Upper lobe of left lung (tissue), 6 donors: Measurements from ENCODE around the gene KRTAP5-3. TPM values are rescaled to one million over a fixed set of nuclear protein-coding genes. Genes with fewer than 3 reads are reported as not detected.

Experiments used
- ATAC-seq, 2 donors: fragments of 200-7000 bp; cut with Tn5 transposase; one replicate each; pipeline ENCODE4 v1.9.1; 2022; ENCODE audit warnings: mild to moderate bottlenecking in 2 of 2, moderate library complexity in 2 of 2; ENCODE audit not compliant: low FRiP score in 2 of 2
- DNase-seq, 2 donors: peaks; one replicate each; pipeline ENCODE4 v3.0.0-alpha.2; 2019 to 2020
- H3K27ac ChIP-seq, 4 donors: fragments of 200-600 bp; sonication (generic); one replicate each; pipeline ENCODE4 v1.5.1; 2016 to 2019
- H3K27me3 ChIP-seq, 4 donors: fragments of 200-600 bp; sonication (generic); one replicate each; pipeline ENCODE4 v1.5.1; 2017 to 2019
- H3K36me3 ChIP-seq, 4 donors: fragments of 200-600 bp; sonication (generic); one replicate each; pipeline ENCODE4 v1.5.1; 2016 to 2019
- H3K4me1 ChIP-seq, 4 donors: fragments of 200-600 bp; sonication (generic); one replicate each; pipeline ENCODE4 v1.5.1; 2018 to 2019
- H3K4me3 ChIP-seq, 4 donors: fragments of 200-600 bp; sonication (generic); one replicate each; pipeline ENCODE4 v1.5.1; 2017 to 2019; ENCODE audit warnings: mild to moderate bottlenecking in 2 of 4, moderate library complexity in 1 of 4
- H3K9me3 ChIP-seq, 4 donors: fragments of 200-600 bp; sonication (generic); one replicate each; pipeline ENCODE4 v1.5.1; 2018 to 2019
- EP300 ChIP-seq, 4 donors: sonication (generic); formaldehyde crosslinking; IDR thresholded peaks; one replicate each; pipeline ENCODE4 v1.5.1; 2017; ENCODE audit warnings: antibody characterized with exemption in 4 of 4, control low read depth in 2 of 4
- POLR2A ChIP-seq, 4 donors: fragments of 450-650 bp; IDR thresholded peaks; one replicate each; pipeline ENCODE4 v1.5.1; 2016 to 2017; ENCODE audit warnings: antibody characterized with exemption in 4 of 4, mild to moderate bottlenecking in 2 of 4
- POLR2AphosphoS5 ChIP-seq, 2 donors: sonication (generic); formaldehyde crosslinking; IDR thresholded peaks; one replicate each; pipeline ENCODE4 v1.5.1; 2017; ENCODE audit warnings: antibody characterized with exemption in 2 of 2
- WGBS, 2 donors: methylation state at CpG; one replicate each; pipeline ENCODE4 v1.1.5; 2017 to 2018; 5-methylcytosine and 5-hydroxymethylcytosine counted together
- total RNA-seq, 6 donors: library from RNA; depleted of rRNA in 4 of 6; stranded (reverse); fragments of >200 nt in 4 of 6; gene quantifications; one replicate each; pipeline versions ENCODE4 v1.1.0 to v1.2.1, GENCODE V29; 2016 to 2021
- TF ChIP-seq, protein P1 (sequence below), 6 experiments: fragments of 450-650 bp in 4 of 6; fragments of 200-600 bp in 2 of 6; sonication (generic) in 2 of 6; IDR thresholded peaks; one replicate each; pipeline ENCODE4 v1.5.1; 2016 to 2019; ENCODE audit warnings: antibody characterized with exemption in 6 of 6
- donor health status: DM: no; HTN: no; CAD: no; lungs with moderate emphysema.
- donor health status: DM: no; HTN: yes; CAD: no; lungs with severe emphysema.

Gene KRTAP5-3, protein sequence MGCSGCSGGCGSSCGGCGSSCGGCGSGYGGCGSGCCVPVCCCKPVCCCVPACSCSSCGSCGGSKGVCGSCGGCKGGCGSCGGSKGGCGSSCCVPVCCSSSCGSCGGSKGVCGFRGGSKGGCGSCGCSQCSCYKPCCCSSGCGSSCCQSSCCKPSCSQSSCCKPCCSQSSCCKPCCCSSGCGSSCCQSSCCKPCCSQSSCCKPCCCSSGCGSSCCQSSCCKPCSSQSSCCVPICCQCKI
- total RNA-seq: not detected

DNA sequence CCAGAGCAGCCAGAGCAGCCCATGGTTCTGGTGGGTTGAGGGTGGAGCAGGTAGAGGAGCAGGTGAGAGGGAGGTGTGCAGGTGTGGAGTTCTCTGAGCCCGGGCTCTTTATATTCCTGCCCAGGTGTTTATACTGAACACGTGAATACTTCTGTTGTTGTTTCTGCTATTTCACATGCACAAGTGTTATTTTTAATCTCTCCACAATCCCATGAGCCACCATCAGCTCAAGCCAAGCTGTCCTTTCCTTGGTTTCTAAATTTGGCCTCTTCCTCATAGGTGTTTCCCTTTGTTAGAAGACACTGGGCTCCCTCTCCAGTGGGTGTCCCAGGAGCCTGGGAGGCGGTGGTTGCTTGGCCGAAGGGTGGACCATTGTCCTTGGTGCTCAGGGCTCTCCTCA is at the start of gene KRTAP5-3:
KRTAP5-3 (minus strand) TSS at position 101 of the 400 bp plus-strand sequence; CDS start at position 23, 78 bp downstream.
- H3K4me1 ChIP-seq: no peaks in the 10 kb centered on the region
- no peaks in the 10 kb centered on the region for H3K36me3 ChIP-seq
- no peaks in the 10 kb centered on the region for H3K27me3 ChIP-seq
- ATAC-seq (no peak), DNase-seq (no peak)
- H3K4me3 ChIP-seq: no peak within 1 kb of the TSS
- no peaks in the 10 kb centered on the region for H3K9me3 ChIP-seq
- TF ChIP-seq POLR2AphosphoS5 (IDR thresholded peaks at IDR 0.05): no peak
- TF ChIP-seq, protein P1, sequence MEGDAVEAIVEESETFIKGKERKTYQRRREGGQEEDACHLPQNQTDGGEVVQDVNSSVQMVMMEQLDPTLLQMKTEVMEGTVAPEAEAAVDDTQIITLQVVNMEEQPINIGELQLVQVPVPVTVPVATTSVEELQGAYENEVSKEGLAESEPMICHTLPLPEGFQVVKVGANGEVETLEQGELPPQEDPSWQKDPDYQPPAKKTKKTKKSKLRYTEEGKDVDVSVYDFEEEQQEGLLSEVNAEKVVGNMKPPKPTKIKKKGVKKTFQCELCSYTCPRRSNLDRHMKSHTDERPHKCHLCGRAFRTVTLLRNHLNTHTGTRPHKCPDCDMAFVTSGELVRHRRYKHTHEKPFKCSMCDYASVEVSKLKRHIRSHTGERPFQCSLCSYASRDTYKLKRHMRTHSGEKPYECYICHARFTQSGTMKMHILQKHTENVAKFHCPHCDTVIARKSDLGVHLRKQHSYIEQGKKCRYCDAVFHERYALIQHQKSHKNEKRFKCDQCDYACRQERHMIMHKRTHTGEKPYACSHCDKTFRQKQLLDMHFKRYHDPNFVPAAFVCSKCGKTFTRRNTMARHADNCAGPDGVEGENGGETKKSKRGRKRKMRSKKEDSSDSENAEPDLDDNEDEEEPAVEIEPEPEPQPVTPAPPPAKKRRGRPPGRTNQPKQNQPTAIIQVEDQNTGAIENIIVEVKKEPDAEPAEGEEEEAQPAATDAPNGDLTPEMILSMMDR (IDR thresholded peaks at IDR 0.05): no peak
- TF ChIP-seq EP300 (IDR thresholded peaks at IDR 0.05): no peak
- TF ChIP-seq POLR2A (IDR thresholded peaks at IDR 0.05): no peak
- H3K27ac ChIP-seq: no peak within 1 kb of the TSS
- 74 to 83% methylated on average over 4 of the region's 4 CpGs for WGBS, 2 donors

GRCh38 chr11:1656670-1657069 is 48.4 kb upstream of the KRTAP5-3 start:
- no peak for ATAC-seq
- H3K4me1 ChIP-seq: peaks cover 0 to 10% (median 8%) of the 10 kb centered on the region in 4 donors
- no peaks in the 10 kb centered on the region for H3K36me3 ChIP-seq
- 84 to 88% methylated on average over 7 of the region's 7 CpGs for WGBS, 2 donors
- no peaks in the 10 kb centered on the region for H3K9me3 ChIP-seq
- DNase-seq: no peak
- no peak for TF ChIP-seq POLR2A (IDR thresholded peaks at IDR 0.05)
- TF ChIP-seq EP300 (IDR thresholded peaks at IDR 0.05): no peak
- no peak for TF ChIP-seq POLR2AphosphoS5 (IDR thresholded peaks at IDR 0.05)
- TF ChIP-seq, protein P1 (IDR thresholded peaks at IDR 0.05): no peak
- no peak overlapping the region for H3K4me3 ChIP-seq
- no peak overlapping the region for H3K27ac ChIP-seq
- no peaks in the 10 kb centered on the region for H3K27me3 ChIP-seq

GRCh38 chr11:1656061-1656441 is 47.8 kb upstream of the KRTAP5-3 start:
- H3K27me3 ChIP-seq: no peaks in the 10 kb centered on the region
- H3K4me1 ChIP-seq: peaks cover 0 to 10% (median 8%) of the 10 kb centered on the region in 4 donors
- no peaks in the 10 kb centered on the region for H3K36me3 ChIP-seq
- ATAC-seq (no peak), DNase-seq (no peak)
- 77 to 86% methylated on average over 4 to 9 of the region's 9 CpGs for WGBS, 2 donors
- no peak overlapping the region for H3K27ac ChIP-seq
- H3K4me3 ChIP-seq: no peak overlapping the region
- no peak for TF ChIP-seq POLR2AphosphoS5 (IDR thresholded peaks at IDR 0.05)
- TF ChIP-seq EP300 (IDR thresholded peaks at IDR 0.05): no peak
- TF ChIP-seq, protein P1 (IDR thresholded peaks at IDR 0.05): no peak
- no peak for TF ChIP-seq POLR2A (IDR thresholded peaks at IDR 0.05)
- H3K9me3 ChIP-seq: no peaks in the 10 kb centered on the region

DNA sequence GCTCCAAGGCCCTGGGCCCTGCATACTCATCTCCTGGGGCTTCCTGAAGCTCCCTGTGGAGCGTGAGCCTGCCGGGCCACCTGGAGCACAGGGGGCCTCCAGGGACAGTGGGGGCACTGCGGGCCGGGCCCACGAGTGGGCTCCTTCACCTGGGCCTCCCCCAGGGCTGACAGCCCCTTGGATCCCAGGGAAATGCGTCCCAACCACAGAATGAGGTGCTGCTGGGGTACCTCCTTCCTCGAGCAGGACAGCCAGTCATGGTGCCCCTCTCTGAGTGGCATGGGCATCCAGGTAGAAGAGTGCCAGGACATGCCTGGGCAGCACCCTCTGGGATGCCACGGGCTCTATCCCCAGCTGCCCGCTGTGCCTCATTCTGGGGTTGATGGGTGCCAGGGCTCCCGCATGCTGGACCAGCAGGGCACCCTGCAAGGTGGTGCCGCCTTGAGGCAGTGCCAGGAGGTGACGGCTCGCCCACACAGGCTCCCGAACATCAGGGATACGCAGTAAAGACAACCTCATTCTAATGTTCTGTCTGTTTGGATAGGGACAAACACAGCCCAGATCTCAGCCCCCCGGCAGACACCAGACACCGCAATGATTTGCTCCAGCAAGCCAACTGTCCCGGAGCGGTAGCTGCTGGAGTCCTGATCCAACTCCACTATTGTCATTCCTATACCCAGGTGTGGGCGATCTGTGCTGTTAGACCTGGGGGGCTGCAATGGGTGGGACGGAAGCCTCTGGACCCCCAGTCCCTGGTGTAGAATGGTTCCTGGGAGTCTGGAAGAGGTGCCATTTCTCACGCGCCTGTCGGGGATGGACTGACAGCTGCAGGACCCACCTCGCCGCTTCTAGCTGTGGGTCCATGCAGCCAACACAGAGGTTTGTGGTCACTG is 47.2 kb upstream of the KRTAP5-3 start:
- DNase-seq (peak in 1 of 2 donors; percentile 51), ATAC-seq (no peak)
- H3K4me3 ChIP-seq: no peak overlapping the region
- no peaks in the 10 kb centered on the region for H3K27me3 ChIP-seq
- H3K36me3 ChIP-seq: no peaks in the 10 kb centered on the region
- TF ChIP-seq EP300 (IDR thresholded peaks at IDR 0.05): no peak
- TF ChIP-seq POLR2A (IDR thresholded peaks at IDR 0.05): no peak
- TF ChIP-seq POLR2AphosphoS5 (IDR thresholded peaks at IDR 0.05): no peak
- TF ChIP-seq, protein P1 (IDR thresholded peaks at IDR 0.05): no peak
- WGBS, 2 donors: 85 to 93% methylated on average over 3 to 26 of the region's 26 CpGs
- no peak overlapping the region for H3K27ac ChIP-seq
- peaks cover 0 to 10% (median 8%) of the 10 kb centered on the region in 4 donors for H3K4me1 ChIP-seq
- no peaks in the 10 kb centered on the region for H3K9me3 ChIP-seq
